Fibroblast of villous mesenchyme (primary cell): ENCODE measurements around the gene SEC24B. TPM values are rescaled to one million over a fixed set of nuclear protein-coding genes. Genes with fewer than 3 reads are reported as not detected.
"Not testable (repeated sequence)": the region's sequence is repeated elsewhere in the genome, so short reads cannot be mapped to it uniquely, and the experiment has no call there.

Experiments used
- DNase-seq: peaks from one replicate; pipeline ENCODE4 v3.0.0-alpha.2; 2010; ENCODE audit warnings: low read depth
- H3K4me3 ChIP-seq: 2 replicates; pipeline ENCODE4 v1.5.1; 2011; ENCODE audit warnings: low read depth, mild to moderate bottlenecking, low read length
- total RNA-seq: library from RNA; depleted of rRNA; stranded (reverse); fragments of >200 nt; gene quantifications from 2 replicates; pipeline ENCODE4 v1.2.3, GENCODE V29; 2012
- TF ChIP-seq, protein P1 (sequence below): IDR thresholded peaks from 2 replicates; pipeline ENCODE4 v1.5.1; 2012; ENCODE audit warnings: low read depth, mild to moderate bottlenecking, low read length; ENCODE audit not compliant: insufficient read depth

SEC24B gene
- total RNA-seq, 1 donor, result 19.9 TPM

DNA sequence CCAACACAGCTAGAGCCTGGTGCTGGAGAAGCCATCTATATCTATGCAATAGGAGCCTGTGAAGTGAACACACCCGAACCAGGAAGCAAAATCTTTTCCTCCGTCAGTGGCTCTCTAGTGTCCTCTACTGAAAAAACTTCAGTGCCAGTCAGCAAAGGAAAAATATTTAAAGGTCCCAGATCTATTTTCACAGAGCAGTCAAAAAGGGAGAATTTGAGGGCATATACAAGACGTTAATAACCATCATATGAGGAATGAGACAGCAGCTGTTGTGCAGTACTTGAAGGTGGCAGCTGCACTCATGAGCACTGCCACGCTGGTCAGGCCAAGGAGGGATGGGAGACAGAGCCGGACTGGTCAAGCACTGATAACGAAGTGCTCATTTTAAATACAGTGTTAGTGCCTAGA lies 140.8 kb downstream of the SEC24B start:
- peak; percentile 23 for DNase-seq
- TF ChIP-seq, protein P1, sequence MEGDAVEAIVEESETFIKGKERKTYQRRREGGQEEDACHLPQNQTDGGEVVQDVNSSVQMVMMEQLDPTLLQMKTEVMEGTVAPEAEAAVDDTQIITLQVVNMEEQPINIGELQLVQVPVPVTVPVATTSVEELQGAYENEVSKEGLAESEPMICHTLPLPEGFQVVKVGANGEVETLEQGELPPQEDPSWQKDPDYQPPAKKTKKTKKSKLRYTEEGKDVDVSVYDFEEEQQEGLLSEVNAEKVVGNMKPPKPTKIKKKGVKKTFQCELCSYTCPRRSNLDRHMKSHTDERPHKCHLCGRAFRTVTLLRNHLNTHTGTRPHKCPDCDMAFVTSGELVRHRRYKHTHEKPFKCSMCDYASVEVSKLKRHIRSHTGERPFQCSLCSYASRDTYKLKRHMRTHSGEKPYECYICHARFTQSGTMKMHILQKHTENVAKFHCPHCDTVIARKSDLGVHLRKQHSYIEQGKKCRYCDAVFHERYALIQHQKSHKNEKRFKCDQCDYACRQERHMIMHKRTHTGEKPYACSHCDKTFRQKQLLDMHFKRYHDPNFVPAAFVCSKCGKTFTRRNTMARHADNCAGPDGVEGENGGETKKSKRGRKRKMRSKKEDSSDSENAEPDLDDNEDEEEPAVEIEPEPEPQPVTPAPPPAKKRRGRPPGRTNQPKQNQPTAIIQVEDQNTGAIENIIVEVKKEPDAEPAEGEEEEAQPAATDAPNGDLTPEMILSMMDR, result peak; percentile 30

DNA sequence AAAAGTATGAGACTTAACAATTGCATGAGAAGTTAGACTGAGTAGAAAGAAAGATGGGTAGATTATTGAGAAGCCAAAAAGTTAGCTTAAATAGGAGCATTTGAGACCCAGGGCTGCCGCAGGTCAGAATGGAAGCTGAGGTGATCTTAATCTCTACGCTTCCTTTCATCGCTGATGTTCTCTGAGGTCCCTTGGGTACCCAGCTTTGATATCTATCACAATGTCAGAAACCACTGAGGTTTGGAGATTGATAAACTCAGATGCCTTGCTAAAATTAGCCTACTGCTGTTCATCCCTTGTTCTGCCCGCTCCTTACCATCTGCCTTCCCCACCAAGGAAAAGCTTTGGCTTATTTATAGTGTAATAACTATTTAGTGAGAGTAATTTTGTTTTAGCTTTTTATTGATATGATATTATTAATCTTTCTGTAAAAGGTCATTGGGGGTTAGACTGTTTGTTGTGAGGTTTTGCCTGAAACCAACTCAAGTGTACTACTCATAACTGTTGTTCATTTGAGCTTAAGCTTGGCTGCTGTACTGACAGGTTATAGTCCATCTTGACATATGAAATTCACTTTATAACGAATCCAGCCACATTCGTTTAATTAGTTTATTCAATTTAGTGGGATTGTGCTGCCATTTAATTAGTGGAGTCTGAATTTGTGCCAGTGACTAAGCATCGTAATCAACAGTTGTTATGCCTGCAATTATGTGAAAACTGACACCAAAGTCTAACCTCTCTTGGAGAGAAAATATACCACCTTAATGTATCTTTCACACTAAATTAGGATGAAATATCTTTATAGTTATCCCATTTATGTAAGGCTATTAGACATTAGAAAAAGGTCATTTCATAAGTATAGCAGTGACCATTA lies 141.6 kb downstream of the SEC24B start:
- no peak for DNase-seq
- TF ChIP-seq, protein P1, result no peak
- H3K4me3 ChIP-seq, result no peak overlapping the region

More for the DNA sequence above, 140.8 kb downstream of the SEC24B start:
- no peak overlapping the region for H3K4me3 ChIP-seq

DNA sequence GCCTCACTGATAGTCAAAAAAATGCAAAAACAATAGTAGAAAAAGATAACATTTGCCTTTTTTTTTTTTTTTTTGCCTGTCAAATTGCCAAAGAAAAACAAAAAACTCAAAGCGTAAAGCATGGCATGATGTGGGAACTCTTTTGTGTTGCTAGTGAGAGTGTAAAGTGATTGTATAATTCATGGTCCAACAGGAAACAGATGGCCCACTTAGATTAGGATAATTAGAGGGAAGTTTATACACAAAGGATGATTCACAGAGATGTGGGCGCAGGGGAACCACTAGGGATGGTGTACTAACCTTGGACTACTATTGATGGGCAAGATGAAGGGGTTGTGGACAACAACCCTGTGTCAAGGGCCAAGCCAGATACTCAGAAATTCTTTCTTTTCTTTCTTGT lies 142.8 kb downstream of the SEC24B start:
- TF ChIP-seq, protein P1, result no peak
- no peak overlapping the region for H3K4me3 ChIP-seq
- DNase-seq, result peak; percentile 57

DNA sequence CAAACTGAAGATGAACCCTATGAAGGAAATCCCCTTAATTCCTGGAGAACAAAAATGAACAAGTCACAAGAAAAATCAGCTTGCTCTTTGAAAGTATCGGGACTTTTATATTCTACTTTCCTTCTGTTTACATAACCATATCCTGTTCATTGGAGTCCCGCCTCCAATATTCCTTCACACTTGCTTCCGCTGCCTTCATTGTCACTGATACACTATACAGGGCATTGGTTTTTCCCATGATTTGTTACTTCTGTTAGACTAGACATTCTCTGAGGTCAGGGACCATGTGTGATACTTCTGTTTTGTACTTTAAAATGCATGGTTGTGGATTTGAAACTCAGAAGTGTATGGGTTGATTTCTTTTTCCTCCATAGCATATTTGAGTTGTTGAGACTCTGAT lies 145.2 kb downstream of the SEC24B start:
- H3K4me3 ChIP-seq, result no peak overlapping the region
- TF ChIP-seq, protein P1, result no peak
- no peak for DNase-seq

DNA sequence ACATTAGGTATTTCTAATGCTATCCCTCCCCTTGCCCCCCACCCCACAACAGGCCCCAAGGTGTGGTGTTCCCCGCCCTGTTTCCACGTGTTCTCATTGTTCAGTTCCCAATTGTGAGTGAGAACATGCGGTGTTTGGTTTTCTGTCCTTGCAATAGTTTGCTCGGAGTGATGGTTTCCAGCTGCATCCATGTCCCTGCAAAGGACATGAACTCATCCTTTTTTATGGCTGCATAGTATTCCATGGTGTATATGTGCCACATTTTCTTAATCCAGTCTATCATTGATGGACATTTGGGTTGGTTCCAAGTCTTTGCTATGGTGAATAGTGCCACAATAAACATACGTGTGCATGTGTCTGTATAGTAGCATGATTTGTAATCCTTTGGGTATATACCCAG lies 146.4 kb downstream of the SEC24B start:
- DNase-seq, H3K4me3 ChIP-seq: not testable (repeated sequence)

DNA sequence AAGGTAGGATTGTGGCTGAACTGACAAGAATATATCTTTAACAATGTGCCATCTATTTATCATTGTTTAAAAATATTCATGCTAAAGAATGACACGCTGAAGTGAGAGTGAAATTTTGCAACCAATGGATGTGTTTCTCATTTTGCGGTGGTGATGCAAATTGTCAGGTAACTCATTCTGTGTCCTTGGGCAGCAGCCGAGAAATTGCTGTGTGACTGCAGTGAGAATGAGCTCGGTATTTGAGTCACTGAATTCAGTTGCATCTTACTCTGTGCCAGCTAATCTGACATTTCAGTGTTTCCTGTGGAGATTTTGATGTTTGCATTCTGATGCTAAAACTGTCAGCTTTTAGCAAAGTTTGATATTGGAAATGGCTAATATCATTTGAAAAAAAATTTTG lies 154.6 kb downstream of the SEC24B start:
- DNase-seq, result no peak
- H3K4me3 ChIP-seq, result no peak overlapping the region
- TF ChIP-seq, protein P1, result no peak

DNA sequence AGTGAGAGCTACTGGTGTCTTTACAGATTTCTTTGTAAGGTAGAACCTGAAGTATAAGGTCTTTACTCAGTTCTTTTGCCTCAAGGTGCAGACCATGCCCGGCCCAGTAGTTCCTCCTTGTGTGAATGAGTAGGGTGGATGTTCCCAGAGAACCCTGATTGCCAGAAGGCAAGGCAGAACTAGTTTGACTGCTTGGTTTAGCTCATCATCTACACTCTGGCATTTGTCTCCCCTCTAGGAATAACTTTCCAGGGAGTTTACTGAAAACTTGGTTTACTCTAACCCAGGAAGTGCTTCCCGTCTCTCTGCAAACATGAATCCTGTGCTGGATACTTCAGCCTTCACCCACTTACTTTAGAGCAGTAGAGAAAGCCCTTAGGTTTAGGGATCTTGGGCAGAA lies 155.5 kb downstream of the SEC24B start:
- TF ChIP-seq, protein P1, result no peak
- H3K4me3 ChIP-seq, result no peak overlapping the region
- DNase-seq, result no peak
